ENCODE measurements around the gene HAPSTR1.

The HAPSTR1 gene

DNA sequence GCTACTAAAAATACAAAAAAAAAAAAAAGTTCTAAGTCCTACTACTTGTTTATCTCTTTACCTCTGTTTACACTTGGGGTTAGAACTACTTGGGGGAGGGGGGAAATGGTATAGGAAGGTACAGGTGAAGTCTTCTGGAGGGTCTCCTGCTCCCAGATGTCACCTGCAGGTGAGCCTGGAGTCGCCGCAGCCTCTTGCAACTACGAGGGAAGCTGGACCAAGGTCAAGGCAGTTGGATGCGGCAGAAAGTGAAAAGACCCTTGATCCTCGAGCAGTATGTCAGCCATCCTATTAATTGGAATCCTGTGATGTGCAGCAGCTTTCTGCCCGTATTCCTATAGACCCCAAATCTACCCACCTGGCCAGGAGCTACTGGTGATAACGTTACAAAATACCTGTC, 33.0 kb downstream of the HAPSTR1 start:
- DNase-seq (ENCODE audit: low read depth), result no peak

GRCh38 chr16:9124908-9125584, 33.6 kb downstream of the HAPSTR1 start:
- no peak for DNase-seq (ENCODE audit: low read depth)

GRCh38 chr16:9125658-9126505, 34.4 kb downstream of the HAPSTR1 start:
- no peak for DNase-seq (ENCODE audit: low read depth)

- no peak for DNase-seq (ENCODE audit: low read depth)
Measured at GRCh38 chr16:9126609-9127008, 35.2 kb downstream of the HAPSTR1 start.

DNA sequence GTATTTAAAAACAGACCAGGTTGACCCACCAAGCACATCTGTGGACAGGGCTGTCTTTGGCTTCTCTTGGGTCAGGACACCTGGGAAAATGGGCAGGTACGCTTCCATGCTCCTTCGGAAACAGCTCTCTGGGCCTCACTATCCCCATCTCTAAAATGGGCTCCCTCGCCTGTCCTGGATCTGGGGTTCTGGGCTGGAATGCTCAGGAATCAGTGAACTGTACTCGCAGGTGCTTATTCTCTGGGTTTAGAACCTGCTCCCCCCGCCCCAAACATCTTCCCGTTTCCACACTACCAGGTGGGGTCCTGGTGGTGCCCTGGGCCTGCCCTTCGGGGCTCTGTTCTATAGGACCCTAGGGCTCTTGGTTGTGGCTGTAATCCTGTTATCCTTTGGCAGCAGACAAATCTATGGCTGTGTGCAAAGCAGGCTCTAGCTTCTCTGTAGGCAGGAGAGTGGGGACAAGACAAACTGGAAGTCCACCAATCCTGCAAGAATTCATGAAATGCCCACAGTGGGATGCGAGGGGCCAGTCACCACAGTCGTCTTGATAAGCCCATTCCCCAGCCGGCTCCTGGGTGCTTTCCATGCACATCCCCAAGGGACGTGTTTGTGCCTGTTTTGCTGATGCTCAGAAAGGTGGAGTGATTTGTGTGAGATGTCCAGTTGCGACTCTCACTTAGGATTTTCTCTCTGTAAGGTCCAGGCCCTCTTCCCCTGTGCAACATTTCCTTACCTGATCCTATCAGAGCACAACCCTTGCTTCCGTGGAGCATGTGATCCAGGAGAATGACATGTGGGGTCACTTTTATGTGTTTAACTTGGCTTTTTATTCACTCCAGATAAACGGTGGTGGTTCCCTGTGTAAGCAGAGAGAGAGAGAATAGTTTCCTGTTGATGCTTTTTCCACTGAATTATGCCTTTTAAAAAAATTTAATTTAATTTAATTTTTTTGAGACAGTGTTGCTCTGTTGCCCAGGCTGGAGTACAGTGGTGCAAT, 37.2 kb downstream of the HAPSTR1 start:
- no peak for DNase-seq (ENCODE audit: low read depth)

DNA sequence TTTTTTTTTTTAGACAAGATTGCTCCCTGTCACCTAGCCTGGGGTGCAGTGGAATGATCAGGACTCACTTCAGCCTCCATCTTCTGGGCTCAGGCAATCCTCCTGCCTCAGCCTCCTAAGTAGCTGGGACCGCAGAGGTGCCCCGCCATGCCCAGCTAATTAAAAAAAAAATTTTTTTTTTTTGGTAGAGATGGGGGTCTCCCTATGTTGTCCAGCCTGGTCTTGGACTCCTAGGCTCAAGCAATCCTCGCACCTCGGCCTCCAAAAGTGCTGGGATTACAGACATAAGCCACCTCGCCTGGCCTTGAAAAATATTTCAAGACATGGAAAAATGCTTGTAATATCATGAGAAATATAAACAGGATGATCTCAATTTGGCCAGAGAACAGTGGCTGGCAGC, 42.9 kb downstream of the HAPSTR1 start:
- no peak for DNase-seq (ENCODE audit: low read depth)

GRCh38 chr16:9134739-9135138, 43.3 kb downstream of the HAPSTR1 start:
- peak; percentile 38 for DNase-seq (ENCODE audit: low read depth)

DNA sequence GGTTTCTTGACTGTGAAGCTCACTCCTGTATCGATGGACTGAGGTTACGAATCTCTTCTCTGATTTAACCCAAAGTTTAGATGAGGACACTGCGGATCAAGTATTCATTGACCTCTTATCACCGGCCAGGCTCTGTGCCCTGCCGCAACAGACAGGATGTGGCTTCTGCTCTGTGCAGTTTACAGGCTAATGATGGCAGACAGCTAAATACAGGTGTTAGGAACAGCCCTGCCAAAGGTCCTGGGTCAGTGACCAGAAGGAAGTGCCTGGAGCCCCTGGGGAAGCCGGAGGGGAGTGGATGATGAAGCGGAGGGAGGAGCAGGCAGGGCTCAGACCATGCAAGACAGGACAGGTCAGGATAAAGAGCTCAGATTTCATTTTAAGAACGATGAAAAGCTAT, 44.4 kb downstream of the HAPSTR1 start:
- DNase-seq (ENCODE audit: low read depth), result no peak

DNA sequence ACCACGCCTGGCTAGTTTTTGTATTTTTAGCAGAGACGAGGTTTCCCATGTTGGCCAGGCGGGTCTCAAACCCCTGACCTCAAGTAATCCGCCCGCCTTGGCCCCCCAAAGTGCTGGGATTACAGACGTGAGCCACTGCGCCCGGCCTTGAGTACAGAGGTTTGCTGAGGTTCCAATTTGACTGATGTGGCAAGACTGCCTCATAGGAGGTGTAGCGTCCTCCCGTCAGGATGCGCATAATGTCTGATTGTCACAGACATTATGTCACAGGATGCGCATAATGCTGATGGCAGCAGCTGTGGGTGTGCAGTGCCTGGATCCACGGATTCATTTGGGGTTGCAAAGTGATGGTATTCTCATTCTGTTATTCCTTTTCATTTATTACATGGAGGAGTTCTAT, 45.2 kb downstream of the HAPSTR1 start:
- no peak for DNase-seq (ENCODE audit: low read depth)

- DNase-seq (ENCODE audit: low read depth), result no peak
Measured at GRCh38 chr16:9138021-9138680, 46.7 kb downstream of the HAPSTR1 start.

DNA sequence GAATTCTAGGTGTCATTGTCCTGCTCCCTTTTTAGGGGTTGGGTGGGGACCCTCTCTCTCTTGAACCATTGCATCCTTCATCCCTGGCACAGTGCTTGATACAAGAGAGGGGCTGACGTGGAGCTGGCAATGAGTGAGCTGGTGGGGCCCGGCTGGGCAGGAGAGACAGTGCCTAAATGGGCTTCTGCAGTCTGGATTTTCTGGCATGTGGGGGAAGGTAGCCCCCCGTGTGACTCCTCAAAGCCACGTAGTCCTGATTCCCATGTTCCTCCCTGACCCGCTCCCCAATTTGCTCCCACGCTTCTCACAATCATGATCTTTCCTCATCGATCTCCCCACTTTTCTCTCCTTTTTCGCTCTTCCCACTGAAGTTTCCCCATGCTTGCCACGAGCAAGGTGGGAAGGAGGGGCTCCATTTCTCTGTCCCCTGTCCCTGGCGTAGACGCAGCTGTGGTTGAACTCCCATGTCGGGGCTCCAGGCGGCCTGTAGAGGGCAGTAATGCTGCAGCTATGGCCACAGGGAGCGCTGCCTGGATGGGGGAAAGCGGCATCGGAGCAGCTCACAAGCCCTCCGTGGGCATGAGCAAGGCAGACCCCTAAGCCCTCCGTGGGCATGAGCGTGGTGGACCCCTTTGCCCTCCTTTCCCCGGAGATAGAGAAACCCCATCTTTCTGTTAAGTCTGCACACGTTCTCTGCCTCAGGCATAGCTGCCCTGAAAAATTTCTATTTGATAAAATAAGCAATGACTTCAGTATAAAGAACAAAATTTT, 47.5 kb downstream of the HAPSTR1 start:
- DNase-seq (ENCODE audit: low read depth), result peak; percentile 54

DNA sequence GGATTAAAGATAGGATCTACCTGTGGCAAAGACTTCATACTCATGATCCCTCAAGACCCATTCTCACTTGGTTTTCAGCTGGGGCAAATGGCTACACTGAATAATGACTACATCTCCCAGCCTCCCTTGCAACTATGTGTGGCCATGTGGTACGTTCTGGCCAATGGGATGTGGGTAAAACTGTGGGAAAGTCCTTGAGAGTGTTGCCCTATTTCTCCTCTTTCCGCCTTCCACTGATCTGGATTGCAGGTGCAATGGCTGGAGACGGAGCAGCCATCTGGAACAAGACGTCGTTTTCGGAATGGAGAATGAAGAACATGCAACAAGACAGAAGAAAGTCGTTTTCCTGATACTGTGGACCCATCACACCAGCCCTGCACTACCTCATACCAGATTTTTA, 48.5 kb downstream of the HAPSTR1 start:
- no peak for DNase-seq (ENCODE audit: low read depth)

Measured in activated T-cell treated with anti-CD3 and anti-CD28 coated beads for 1 hour (primary cell).